OCI-LY7 (cell line): ENCODE data around the gene DLGAP1. TPM values are rescaled to one million over a fixed set of nuclear protein-coding genes. Genes with fewer than 3 reads are reported as not detected.

Source experiments
- BruUV-seq: library from RNA; stranded (reverse); fragments of 400-500 nt; replicated peaks from 2 replicates; lab custom pipeline; 2021; lab: Mats Ljungman, UMichigan
- CTCF ChIA-PET: fragments of 300-600 bp; sonication (Branson Sonifier 250); formaldehyde crosslinking; loops from one replicate; lab custom pipeline; 2022; ENCODE audit warnings: antibody characterized with exemption; ENCODE audit not compliant: unreplicated experiment; lab: Charles Lee
- POLR2A ChIA-PET: fragments of 300-600 bp; sonication (Branson Sonifier 250); formaldehyde crosslinking; loops from one replicate; lab custom pipeline; 2022; ENCODE audit warnings: antibody characterized with exemption; lab: Charles Lee
- DNase-seq: peaks from one replicate; pipeline ENCODE4 v3.0.0-alpha.2; 2015; ENCODE audit warnings: low spot score
- H2AFZ ChIP-seq: fragments of 200-600 bp; sonication (generic), shearing (Covaris generic); 2 replicates; pipeline ENCODE4 v1.6.1; 2014; ENCODE audit warnings: mild to moderate bottlenecking, antibody characterized with exemption, low read length, moderate library complexity
- H3K27ac ChIP-seq: fragments of 200-600 bp; sonication (generic); 2 replicates; pipeline ENCODE4 v1.5.1; 2014; ENCODE audit warnings: mixed run types, low read depth, mild to moderate bottlenecking, moderate library complexity, low read length, inconsistent platforms; ENCODE audit not compliant: poor library complexity, severe bottlenecking
- H3K36me3 ChIP-seq: fragments of 200-600 bp; sonication (generic); 2 replicates; pipeline ENCODE4 v1.6.1; 2014; ENCODE audit warnings: mild to moderate bottlenecking, antibody characterized with exemption, low read length, moderate library complexity, mixed read lengths; ENCODE audit not compliant: insufficient read depth
- H3K4me1 ChIP-seq: fragments of 200-600 bp; sonication (generic); 2 replicates; pipeline ENCODE4 v1.5.1; 2014; ENCODE audit warnings: mild to moderate bottlenecking, low read length; ENCODE audit not compliant: insufficient read depth, poor library complexity, severe bottlenecking
- H3K4me2 ChIP-seq: fragments of 200-600 bp; sonication (generic); 2 replicates; pipeline ENCODE4 v1.6.1; 2014; ENCODE audit warnings: mild to moderate bottlenecking, low read length
- H3K4me3 ChIP-seq: fragments of 200-600 bp; sonication (generic); 2 replicates; pipeline ENCODE4 v1.5.1; 2014; ENCODE audit warnings: mild to moderate bottlenecking, low read depth, low read length; ENCODE audit not compliant: poor library complexity, severe bottlenecking
- H3K79me2 ChIP-seq: fragments of 200-600 bp; sonication (generic); 2 replicates; pipeline ENCODE4 v1.6.1; 2016; ENCODE audit warnings: low read depth, mild to moderate bottlenecking, low read length, moderate library complexity, mixed read lengths; ENCODE audit not compliant: insufficient read depth
- H3K9me2 ChIP-seq: fragments of 200-600 bp; sonication (generic); 2 replicates; pipeline ENCODE4 v1.6.1; 2016; ENCODE audit warnings: mild to moderate bottlenecking, low read length, mixed read lengths; ENCODE audit not compliant: insufficient read depth
- H3K9me3 ChIP-seq: fragments of 200-600 bp; sonication (generic); 2 replicates; pipeline ENCODE4 v1.6.1; 2014; ENCODE audit warnings: mild to moderate bottlenecking, mixed run types, low read length, mixed read lengths
- H4K20me1 ChIP-seq: fragments of 200-600 bp; sonication (generic); 2 replicates; pipeline ENCODE4 v1.6.1; 2014; ENCODE audit warnings: mild to moderate bottlenecking, antibody characterized with exemption, low read length, moderate library complexity, mixed read lengths; ENCODE audit not compliant: insufficient read depth
- CTCF ChIP-seq: fragments of 200-600 bp; sonication (generic); conservative IDR thresholded peaks from 2 replicates; pipeline ENCODE4 v1.5.1; 2014; ENCODE audit warnings: mild to moderate bottlenecking, antibody characterized with exemption, low read length, moderate library complexity, mixed read lengths
- EZH2phosphoT487 ChIP-seq: fragments of 200-600 bp; sonication (generic); IDR thresholded peaks from 2 replicates; pipeline ENCODE4 v1.6.1; 2018; ENCODE audit warnings: low read depth, borderline replicate concordance, mild to moderate bottlenecking, mixed run types, antibody characterized with exemption, low read length, moderate library complexity, mixed read lengths
- intact Hi-C: fragments of 100-400 bp; cut with micrococcal nuclease; formaldehyde crosslinking; loops from one replicate; pipeline ENCODE4 v1.10.0; 2022; ENCODE audit not compliant: unreplicated experiment
- total RNA-seq, 2 experiments: library from RNA; depleted of rRNA in 1 of 2; stranded (reverse); fragments of >200 nt in 1 of 2; shearing (Covaris generic) in 1 of 2; gene quantifications; 2 replicates each; pipeline ENCODE4 v1.2.3, GENCODE V29; 2014 to 2022

The DLGAP1 gene
- total RNA-seq, 2 experiments from 2014 or later, result 0.22 TPM; not detected in 1

- TF ChIP-seq CTCF (no peak), EZH2phosphoT487 (no peak)
- H3K27ac ChIP-seq, result no peak overlapping the region
- POLR2A ChIA-PET, result interaction anchor here (0.6 to 1.2 kb wide), 7 partner anchors 9 to 797 kb away, joined by 3 to 4 read pairs (median 3); no protein-coding TSS in a partner anchor
- BruUV-seq, result no TSS peak
- no peak overlapping the region for H3K4me3 ChIP-seq
- intact Hi-C loops, result loop anchor here (5.0 to 10.0 kb wide), 3 partner anchors 62 to 918 kb away; no protein-coding TSS in a partner anchor
- H4K20me1 ChIP-seq, result no peaks in the 10 kb centered on the region
- H3K4me2 ChIP-seq, result no peak overlapping the region
- DNase-seq, result no peak
- H3K79me2 ChIP-seq, result no peaks in the 10 kb centered on the region
- no peaks in the 10 kb centered on the region for H3K4me1 ChIP-seq
- CTCF ChIA-PET, result interaction anchor here (0.7 to 1.0 kb wide), 2 partner anchors 13 to 950 kb away, joined by 3 read pairs; no protein-coding TSS in a partner anchor
- H3K9me2 ChIP-seq, result no peaks in the 10 kb centered on the region
- H3K9me3 ChIP-seq, result no peaks in the 10 kb centered on the region
- H2AFZ ChIP-seq, result peak overlapping the region; percentile 6; the same call in 1 of the 2 replicates
- H3K36me3 ChIP-seq, result no peaks in the 10 kb centered on the region
These were observed 348.0 kb downstream of the DLGAP1 start for GRCh38 chr18:4107049-4107467.

GRCh38 chr18:4106407-4107033 lies 348.6 kb downstream of the DLGAP1 start:
- no peaks in the 10 kb centered on the region for H3K79me2 ChIP-seq
- no peaks in the 10 kb centered on the region for H3K9me2 ChIP-seq
- no TSS peak for BruUV-seq
- ChIA-PET CTCF (interaction anchor here (0.7 to 1.0 kb wide), 3 partner anchors 13 to 952 kb away, joined by 3 read pairs; no protein-coding TSS in a partner anchor), POLR2A (interaction anchor here (0.6 to 1.2 kb wide), 6 partner anchors 14 to 797 kb away, joined by 3 read pairs; no protein-coding TSS in a partner anchor)
- TF ChIP-seq EZH2phosphoT487, result no peak
- TF ChIP-seq CTCF, result peak; percentile 97
- no peaks in the 10 kb centered on the region for H3K36me3 ChIP-seq
- DNase-seq, result peak; percentile 70
- H4K20me1 ChIP-seq, result no peaks in the 10 kb centered on the region
- no peak overlapping the region for H3K27ac ChIP-seq
- H3K9me3 ChIP-seq, result no peaks in the 10 kb centered on the region
- intact Hi-C loops, result loop anchor here (1.0 to 10.0 kb wide), 4 partner anchors 62 to 951 kb away; no protein-coding TSS in a partner anchor
- peak overlapping the region; percentile 6; the same call in 1 of the 2 replicates for H2AFZ ChIP-seq
- no peaks in the 10 kb centered on the region for H3K4me1 ChIP-seq
- no peak overlapping the region for H3K4me2 ChIP-seq
- H3K4me3 ChIP-seq, result no peak overlapping the region
